ENCODE results near the gene DNAJC4. TPM values are rescaled to one million over a fixed set of nuclear protein-coding genes. Genes with fewer than 3 reads are reported as not detected.

DNAJC4 gene, protein sequence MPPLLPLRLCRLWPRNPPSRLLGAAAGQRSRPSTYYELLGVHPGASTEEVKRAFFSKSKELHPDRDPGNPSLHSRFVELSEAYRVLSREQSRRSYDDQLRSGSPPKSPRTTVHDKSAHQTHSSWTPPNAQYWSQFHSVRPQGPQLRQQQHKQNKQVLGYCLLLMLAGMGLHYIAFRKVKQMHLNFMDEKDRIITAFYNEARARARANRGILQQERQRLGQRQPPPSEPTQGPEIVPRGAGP
- 19.4 to 21.3 TPM (median 20.1 TPM) in 5 replicates for total RNA-seq (2022; extraction: Qiagen RNA extraction; ENCODE audit: low read depth)

DNA sequence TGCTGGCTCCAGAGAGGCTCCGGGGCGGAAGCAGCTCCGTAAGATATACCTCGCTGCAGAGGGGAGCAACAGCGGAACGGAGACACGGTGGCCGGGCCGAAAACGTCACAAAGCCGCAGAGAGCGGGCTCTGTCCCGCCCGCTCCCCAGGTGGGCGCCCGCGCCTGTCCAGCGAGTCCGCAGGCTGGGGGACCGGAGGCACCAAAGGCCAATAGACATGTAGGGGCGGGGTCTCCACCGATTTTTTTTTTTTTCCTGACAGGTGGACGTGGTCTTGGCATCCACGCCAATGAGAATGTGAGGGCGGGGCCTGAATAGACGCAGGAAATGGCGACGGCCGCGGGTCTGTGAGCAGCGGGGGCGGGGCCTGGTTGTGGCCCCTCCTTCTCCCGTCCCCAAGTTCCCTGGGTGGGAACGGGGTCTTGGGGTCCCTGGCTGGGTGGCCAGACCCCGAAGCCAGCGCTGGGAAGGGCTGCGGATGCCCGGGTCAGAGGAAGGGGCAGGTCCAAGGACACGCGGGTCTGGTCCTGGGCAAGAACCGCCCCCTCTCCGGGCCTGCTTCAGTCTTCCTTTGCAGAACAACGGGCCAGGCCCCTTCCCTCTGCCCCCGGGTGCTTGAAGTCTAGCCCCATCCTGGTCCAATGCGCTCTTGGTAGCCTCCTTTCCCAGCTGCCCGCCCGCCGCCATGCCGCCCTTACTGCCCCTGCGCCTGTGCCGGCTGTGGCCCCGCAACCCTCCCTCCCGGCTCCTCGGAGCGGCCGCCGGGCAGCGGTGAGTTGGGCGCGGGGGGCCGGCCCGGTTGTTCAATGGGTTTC is at the start of gene DNAJC4:
TSS of gene DNAJC4 (plus strand) at position 378 of the 814 bp plus-strand sequence. CDS start at position 685, 307 bp downstream.

DNA sequence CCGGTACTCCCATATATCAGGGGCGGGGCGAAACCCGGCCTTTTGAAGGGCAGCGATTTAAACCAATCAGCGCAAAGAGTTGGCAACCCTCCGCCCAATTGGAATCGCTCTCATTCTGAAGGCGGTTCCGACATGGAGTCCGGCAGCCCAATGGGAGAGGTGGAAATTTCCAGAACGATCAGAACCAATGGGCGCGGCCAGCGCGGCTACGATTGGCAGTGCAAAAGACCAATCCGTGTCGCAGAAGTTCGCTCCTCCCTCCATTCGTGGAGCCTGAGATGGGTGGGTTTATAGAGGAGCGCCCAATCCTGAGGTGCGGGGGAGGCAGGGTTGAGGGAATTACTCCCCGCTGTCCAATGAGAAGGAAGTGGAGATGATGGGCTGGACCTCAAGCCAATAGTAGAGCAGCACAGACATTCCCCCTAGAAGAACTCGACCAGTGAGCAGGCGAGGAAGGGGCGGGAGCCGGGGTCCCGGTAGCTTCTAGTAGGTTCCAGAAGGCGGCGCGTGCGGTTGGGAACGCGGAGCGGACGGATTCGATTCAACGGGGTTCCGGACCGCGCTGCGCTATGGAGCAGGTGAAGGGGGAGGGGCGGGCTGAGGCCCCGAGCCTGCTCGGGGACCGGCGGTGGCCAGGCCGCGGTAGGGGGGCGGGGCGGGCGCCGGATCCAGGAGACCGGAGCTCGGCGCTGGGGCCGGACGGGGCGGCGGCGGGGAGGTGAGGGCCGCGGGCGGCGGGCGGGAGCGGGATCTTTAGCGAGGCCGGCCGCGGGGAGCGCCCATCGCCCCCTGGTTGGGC is 44.5 kb upstream of the DNAJC4 start, which contains the start of gene STIP1:
TSS of gene STIP1 (plus strand) at position 479 of the 799 bp plus-strand sequence. CDS start at position 570, 91 bp downstream.

DNA sequence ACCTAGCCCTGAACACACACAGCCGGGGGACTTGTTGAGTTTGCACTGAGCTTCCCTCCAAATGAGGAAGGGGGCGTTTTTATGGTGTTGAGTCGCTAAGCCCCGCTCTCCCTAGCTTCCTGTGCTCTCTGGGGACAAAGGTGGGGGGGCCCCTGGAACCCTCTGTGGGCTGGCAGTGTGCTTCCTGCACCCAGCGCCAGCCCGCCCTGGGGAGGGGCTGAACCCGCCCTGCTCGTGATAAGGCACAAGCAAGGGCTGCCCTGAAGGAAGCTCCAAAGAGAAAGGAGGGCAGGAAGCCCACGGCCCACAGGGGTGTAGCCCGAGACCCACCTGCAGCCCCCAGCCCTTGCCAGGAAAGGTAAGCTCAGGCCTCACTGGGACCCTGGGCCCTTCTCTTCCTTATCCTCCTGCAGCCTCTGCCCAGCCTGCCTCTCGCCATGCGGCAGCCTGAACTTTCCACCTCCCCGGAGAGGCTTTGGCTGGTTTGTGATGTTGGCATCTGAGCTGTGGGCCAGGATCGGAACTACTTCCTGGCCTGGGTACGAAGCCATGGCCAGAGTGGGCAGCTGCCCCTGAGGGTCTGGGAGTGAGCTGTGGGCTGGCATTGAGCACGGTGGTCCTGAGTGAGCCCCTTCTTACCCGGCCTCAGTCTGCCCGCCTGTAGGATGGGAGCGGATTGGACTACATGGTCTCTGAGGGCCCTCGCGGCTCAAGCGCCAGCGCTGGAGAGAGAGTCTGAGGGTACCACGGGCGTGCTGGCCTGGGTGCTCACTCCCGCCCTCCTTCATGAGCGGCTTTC is 23.7 kb upstream of the DNAJC4 start, which contains the start of gene FERMT3:
TSS of gene FERMT3 (plus strand) at position 265 of the 799 bp plus-strand sequence. CDS start 644 bp downstream, outside the sequence.

DNA sequence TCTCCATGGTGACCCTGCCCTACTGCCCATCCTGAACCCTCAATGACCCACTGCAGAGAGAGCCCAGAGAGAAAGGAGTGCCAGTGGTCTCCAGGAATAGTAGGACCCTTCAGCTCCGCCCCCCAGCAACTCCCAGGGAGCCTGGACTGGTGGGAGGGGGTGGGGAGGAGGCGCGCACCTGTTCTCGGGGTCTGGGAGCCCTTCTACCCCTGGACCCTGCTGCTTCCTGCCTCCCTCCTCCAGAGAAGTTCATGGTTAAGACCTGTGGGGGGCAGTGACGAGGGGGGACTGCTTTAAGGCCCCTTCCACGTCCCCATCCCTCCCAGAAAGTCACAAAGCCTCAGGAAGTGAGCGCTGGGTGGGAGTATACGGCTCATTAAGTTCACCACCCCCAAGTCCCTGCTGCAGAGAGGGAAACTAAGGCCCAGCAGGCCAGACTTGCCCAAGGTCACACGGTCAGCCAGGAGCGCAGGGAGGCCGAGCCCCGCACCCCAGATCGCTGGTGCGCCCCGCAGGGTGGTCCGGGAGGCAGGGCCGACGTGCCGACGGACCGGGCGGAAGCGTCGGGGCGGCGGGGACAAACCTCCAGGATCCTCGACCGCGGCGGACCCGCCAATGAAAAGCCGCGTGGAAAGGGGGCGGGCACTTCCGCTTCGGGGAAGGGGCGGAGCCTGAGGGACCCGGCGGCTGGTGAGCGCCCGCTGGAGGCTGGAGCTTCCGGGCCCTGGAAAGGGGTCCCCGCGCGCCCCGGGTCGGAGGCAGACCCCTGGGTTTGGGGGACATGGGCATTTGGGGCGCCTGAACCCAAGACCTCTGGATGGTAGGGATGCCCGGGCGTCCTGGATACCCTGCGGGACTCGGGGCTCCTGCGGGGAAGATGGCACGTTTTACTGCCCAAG is 4.5 kb upstream of the DNAJC4 start, which contains the start of the genes NUDT22 and TRPT1:
TSS of gene NUDT22 (plus strand) at position 667 of the 899 bp plus-strand sequence. CDS start 379 bp downstream, outside the sequence.
TSS of gene TRPT1 (minus strand) at position 579 of the 899 bp plus-strand sequence. CDS start at position 253, 326 bp downstream.

DNA sequence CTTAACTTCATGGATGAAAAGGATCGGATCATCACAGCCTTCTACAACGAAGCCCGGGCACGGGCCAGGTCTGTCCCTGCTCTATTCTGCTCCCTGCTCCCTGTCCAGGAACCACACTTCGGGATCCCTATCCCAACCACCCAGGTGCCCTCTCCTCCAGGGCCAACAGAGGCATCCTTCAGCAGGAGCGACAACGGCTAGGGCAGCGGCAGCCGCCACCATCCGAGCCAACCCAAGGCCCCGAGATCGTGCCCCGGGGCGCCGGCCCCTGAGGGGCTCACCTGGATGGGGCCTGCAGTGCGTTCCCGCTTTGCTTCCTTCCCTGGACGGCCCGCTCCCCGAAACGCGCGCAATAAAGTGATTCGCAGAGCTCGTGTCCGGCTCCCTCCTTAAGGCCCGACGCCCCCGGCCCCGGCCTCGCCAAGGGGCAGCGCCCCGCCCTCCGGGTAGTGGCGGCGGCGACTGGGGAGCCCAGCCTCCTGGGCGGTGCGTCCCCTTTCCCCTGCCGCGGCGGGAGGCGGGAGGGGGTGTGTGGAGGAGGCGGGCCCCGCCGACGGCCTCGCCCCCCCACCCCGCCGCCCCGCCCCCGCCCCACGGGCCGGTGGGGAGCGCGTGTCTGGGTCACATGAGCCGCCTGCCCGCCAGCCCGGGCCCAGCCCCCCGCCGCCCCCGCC is 3.7 kb downstream of the DNAJC4 start, which contains the start of gene VEGFB:
TSS of gene VEGFB (plus strand) at position 672 of the 674 bp plus-strand sequence. CDS start 250 bp downstream, outside the sequence.

DNA sequence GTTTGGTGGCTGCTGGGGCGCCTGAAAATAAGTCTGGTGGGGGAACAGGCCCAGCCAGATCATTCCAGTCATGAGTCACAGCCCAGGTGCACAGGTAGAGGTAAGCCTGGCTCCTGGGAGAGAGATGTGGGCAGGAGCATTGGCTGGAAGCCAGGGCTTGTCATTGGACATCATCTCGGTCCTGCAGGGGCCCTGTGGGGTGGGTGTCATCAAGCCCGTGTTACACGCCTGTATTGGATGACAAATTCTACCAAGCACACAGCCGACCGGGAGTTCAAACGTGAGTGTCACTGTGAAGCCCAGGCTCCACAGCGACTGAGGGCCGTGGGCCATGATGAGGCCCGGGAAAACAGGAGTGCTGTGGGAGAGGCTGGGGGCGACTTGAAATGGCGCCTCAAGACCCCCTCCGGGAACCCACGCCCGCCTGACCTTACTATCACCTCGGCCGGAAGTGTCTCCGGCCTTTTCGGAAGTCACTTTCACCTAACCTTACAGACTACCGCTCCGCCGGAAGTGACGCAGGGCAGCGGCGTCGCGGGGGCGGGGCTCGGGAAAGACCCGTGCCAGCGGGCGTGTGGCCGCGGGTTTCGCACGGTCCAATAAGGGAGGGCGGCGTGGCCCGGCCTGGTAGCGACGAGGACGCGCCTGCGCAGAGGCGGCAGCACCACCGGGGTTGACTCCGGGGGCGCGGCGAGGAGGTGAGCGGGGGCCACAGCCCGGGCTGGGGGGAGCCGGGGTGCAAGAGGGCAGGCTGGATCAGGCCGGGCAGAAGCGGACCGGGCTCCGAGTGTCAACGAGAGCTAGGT is 10.3 kb downstream of the DNAJC4 start, which contains the start of gene FKBP2:
TSS of gene FKBP2 (plus strand) at position 661 of the 806 bp plus-strand sequence. CDS start 1,293 bp downstream, outside the sequence.

DNA sequence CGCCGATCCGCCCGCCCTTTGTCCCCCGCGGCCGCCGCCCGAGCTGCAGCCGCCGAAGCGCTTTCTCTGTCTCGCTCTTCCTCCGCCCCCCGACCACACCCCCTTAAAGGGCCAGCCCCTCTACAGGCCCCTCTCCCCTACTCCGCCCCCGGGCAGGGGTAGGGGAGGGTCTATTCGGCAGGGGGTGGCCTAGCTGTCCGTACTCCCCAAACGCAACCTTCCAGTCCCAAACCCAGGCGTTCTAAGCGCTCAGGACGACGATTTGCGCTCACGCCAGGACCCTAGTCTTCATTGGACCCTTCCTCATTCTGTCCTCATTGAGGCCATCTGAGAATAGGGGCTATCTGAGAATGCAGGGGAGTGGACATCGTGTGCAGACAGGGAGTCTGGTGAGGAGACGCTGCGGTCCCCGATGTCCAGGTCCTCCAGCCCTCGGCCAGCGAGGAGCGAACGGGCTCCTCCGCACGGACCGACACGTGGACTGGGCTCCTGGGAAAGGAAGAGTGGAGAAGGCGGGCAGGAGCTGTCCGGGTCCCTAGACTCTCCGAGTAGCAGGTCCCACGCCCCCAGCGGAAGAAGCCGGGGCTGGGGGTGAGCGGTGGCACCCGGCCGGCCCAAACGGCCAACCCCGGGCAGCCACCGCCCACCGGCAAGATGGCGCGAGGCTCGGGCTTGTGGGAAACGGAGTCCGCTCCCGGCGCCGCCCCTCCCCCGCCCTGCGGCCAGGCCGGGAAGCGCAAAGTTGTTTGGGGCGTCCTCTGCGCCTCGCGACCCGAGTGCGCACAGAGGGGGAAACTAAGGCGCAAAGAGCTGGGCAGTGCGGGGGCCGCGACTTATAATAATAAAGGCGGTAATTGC is 16.8 kb downstream of the DNAJC4 start, which contains the start of gene PPP1R14B:
TSS of gene PPP1R14B (minus strand) at position 73 of the 858 bp plus-strand sequence. CDS start 270 bp downstream, outside the sequence.

DNA sequence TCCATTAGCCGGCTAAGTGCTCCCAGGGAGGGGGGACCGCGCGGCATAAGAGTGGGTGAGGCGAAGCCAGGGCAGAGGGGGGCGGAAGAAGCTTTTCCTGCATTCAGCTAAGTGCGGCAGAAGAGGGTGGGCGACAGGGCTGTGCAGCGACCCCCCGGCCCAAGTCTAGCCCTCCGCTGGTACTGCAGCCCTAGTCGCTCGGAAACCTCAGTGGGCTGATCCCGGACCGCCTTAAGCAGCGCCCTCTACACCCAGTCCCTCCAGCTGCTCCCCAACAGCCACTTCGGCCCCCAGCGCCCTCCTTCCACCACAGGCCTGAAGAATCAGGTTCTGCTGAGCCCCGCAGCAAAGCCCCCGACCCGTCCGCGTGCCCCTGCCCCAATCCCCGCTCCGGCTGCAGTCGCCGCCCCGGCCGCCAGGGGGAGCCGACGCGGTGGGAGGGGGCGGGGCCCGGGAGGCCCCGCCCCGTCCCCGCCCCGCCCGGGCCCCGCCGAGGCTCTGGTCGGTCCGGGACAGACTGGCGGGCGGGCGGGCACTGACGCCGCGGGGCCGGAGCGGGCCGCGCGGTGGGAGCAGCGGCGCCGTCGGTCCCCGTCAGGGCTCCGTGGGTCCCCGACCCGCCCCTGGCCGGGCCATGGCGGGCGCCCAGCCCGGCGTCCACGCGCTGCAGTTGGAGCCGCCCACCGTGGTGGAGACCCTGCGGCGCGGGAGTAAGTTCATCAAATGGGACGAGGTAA is 20.8 kb downstream of the DNAJC4 start, which contains the start of gene PLCB3:
TSS of gene PLCB3 (plus strand) at position 515 of the 737 bp plus-strand sequence. CDS start at position 635, 120 bp downstream.

Other genes with a start within 250 kb of the DNAJC4 start
- 109 to 134 TPM (median 129 TPM) in 5 replicates for gene OTUB1, start 244.1 kb upstream of the DNAJC4 start, total RNA-seq (2022; extraction: Qiagen RNA extraction; ENCODE audit: low read depth)
- 0.05 to 0.09 TPM (median 0.08 TPM) in 4 of 5 replicates, not detected in the other for gene FLRT1, start 194.6 kb upstream of the DNAJC4 start, total RNA-seq (2022; extraction: Qiagen RNA extraction; ENCODE audit: low read depth)
- gene MACROD1, start 64.4 kb upstream of the DNAJC4 start, total RNA-seq (2022; extraction: Qiagen RNA extraction; ENCODE audit: low read depth) = 7.6 to 13.8 TPM (median 13.3 TPM) in 5 replicates
- 265 to 294 TPM (median 293 TPM) in 5 replicates for gene STIP1, start 44.4 kb upstream of the DNAJC4 start, total RNA-seq (2022; extraction: Qiagen RNA extraction; ENCODE audit: low read depth)
- 1.6 to 4.1 TPM (median 2.1 TPM) in 5 replicates for gene FERMT3, start 23.8 kb upstream of the DNAJC4 start, total RNA-seq (2022; extraction: Qiagen RNA extraction; ENCODE audit: low read depth)
- 18.6 to 27.7 TPM (median 26.4 TPM) in 5 replicates for gene TRPT1, start 4.4 kb upstream of the DNAJC4 start, total RNA-seq (2022; extraction: Qiagen RNA extraction; ENCODE audit: low read depth)
- gene NUDT22, start 4.3 kb upstream of the DNAJC4 start, total RNA-seq (2022; extraction: Qiagen RNA extraction; ENCODE audit: low read depth) = 28.5 to 44.9 TPM (median 38.1 TPM) in 5 replicates
- gene VEGFB, start 4.0 kb downstream of the DNAJC4 start, total RNA-seq (2022; extraction: Qiagen RNA extraction; ENCODE audit: low read depth) = 35.7 to 54.5 TPM (median 51.4 TPM) in 5 replicates
- 125 to 150 TPM (median 146 TPM) in 5 replicates for gene FKBP2, start 10.5 kb downstream of the DNAJC4 start, total RNA-seq (2022; extraction: Qiagen RNA extraction; ENCODE audit: low read depth)
- 208 to 393 TPM (median 373 TPM) in 5 replicates for gene PPP1R14B, start 16.4 kb downstream of the DNAJC4 start, total RNA-seq (2022; extraction: Qiagen RNA extraction; ENCODE audit: low read depth)
- gene PLCB3, start 21.0 kb downstream of the DNAJC4 start, total RNA-seq (2022; extraction: Qiagen RNA extraction; ENCODE audit: low read depth) = 16.6 to 24.0 TPM (median 21.3 TPM) in 5 replicates
- 72.9 to 105 TPM (median 99.7 TPM) in 5 replicates for gene BAD, start 54.1 kb downstream of the DNAJC4 start, total RNA-seq (2022; extraction: Qiagen RNA extraction; ENCODE audit: low read depth)
- gene GPR137, start 55.3 kb downstream of the DNAJC4 start, total RNA-seq (2022; extraction: Qiagen RNA extraction; ENCODE audit: low read depth) = 32.8 to 51.3 TPM (median 49.8 TPM) in 5 replicates
- gene KCNK4, start 60.8 kb downstream of the DNAJC4 start, total RNA-seq (2022; extraction: Qiagen RNA extraction; ENCODE audit: low read depth) = 0.07 to 0.24 TPM in 2 of 5 replicates, not detected in the others
- gene CATSPERZ, start 69.8 kb downstream of the DNAJC4 start, total RNA-seq (2022; extraction: Qiagen RNA extraction; ENCODE audit: low read depth) = 2.3 to 3.7 TPM (median 2.9 TPM) in 5 replicates
- gene ESRRA, start 75.0 kb downstream of the DNAJC4 start, total RNA-seq (2022; extraction: Qiagen RNA extraction; ENCODE audit: low read depth) = 43.1 to 65.2 TPM (median 62.7 TPM) in 5 replicates
- 399 to 480 TPM (median 435 TPM) in 5 replicates for gene TRMT112, start 87.0 kb downstream of the DNAJC4 start, total RNA-seq (2022; extraction: Qiagen RNA extraction; ENCODE audit: low read depth)
- 370 to 514 TPM (median 489 TPM) in 5 replicates for gene PRDX5, start 87.6 kb downstream of the DNAJC4 start, total RNA-seq (2022; extraction: Qiagen RNA extraction; ENCODE audit: low read depth)
- 10.8 to 13.4 TPM (median 12.2 TPM) in 5 replicates for gene CCDC88B, start 109.7 kb downstream of the DNAJC4 start, total RNA-seq (2022; extraction: Qiagen RNA extraction; ENCODE audit: low read depth)
- 54.4 to 70.5 TPM (median 64.5 TPM) in 5 replicates for gene RPS6KA4, start 128.6 kb downstream of the DNAJC4 start, total RNA-seq (2022; extraction: Qiagen RNA extraction; ENCODE audit: low read depth)

Measured in A549 treated with CpdA at 1 μM for 4 hours (cell line).